ENCODE measurements around the gene CHCHD3.

DNA sequence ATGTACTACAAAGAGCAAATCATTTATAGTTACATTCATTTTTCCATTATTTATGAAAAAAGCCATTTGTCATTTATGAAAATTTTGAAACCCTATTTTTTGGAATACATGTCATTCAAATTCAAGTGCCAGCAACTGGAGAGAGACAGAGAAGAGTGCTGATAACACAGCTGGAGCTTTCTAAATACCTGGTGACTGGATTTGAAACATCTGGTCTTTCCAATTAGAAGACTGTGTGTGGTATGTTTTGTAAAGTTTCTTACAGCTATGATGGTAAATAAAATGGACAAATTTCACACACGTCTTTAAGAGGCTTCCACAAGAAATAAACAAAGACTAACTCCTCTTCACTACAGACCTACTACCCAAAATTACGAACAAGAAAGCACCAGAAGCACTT is 56.8 kb downstream of the CHCHD3 start:
- no peak for TF ChIP-seq CTCF (IDR thresholded peaks at IDR 0.05)
- TF ChIP-seq POLR2A (IDR thresholded peaks at IDR 0.05) = no peak

Measured in thyroid gland (tissue), 4 donors.